Keratinocyte (primary cell): ENCODE results near the gene ANXA2R. TPM values are rescaled to one million over a fixed set of nuclear protein-coding genes. Genes with fewer than 3 reads are reported as not detected.

Source experiments
- DNase-seq: peaks from one replicate; pipeline ENCODE4 v3.0.0-alpha.2; 2011; ENCODE audit warnings: low read depth, missing footprints, low spot score
- FAIRE-seq: peaks from 2 replicates; lab custom pipeline; 2011; peaks lifted over from hg19 to GRCh38; lab: Jason Lieb, UNC
- H2AFZ ChIP-seq: 2 replicates; pipeline ENCODE4 v1.6.0; 2012; ENCODE audit warnings: low read length, control low read depth, inconsistent platforms; ENCODE audit not compliant: control insufficient read depth
- H3K27ac ChIP-seq: 2 replicates; pipeline ENCODE4 v1.5.1; 2011; ENCODE audit warnings: low read length; ENCODE audit not compliant: control insufficient read depth, insufficient read depth
- H3K27me3 ChIP-seq: 3 replicates; pipeline ENCODE4 v1.6.0; 2011; ENCODE audit warnings: low read length; ENCODE audit not compliant: control insufficient read depth, insufficient read depth; ENCODE audit errors: extremely low read depth
- H3K36me3 ChIP-seq, 2 experiments: 2 replicates in 1 of 2; 3 replicates in 1 of 2; pipeline ENCODE4 v1.5.1; 2011; ENCODE audit warnings: low read length in 2 of 2, mild to moderate bottlenecking in 1 of 2; ENCODE audit not compliant: control insufficient read depth in 2 of 2, insufficient read depth in 2 of 2; ENCODE audit errors: extremely low read depth in 1 of 2
- H3K4me1 ChIP-seq: 3 replicates; pipeline ENCODE4 v1.5.1; 2011; ENCODE audit warnings: low read length; ENCODE audit not compliant: control insufficient read depth, insufficient read depth; ENCODE audit errors: extremely low read depth
- H3K4me2 ChIP-seq: 3 replicates; pipeline ENCODE4 v1.6.0; 2011; ENCODE audit warnings: low read depth, low read length; ENCODE audit not compliant: control insufficient read depth, insufficient read depth; ENCODE audit errors: extremely low read depth
- H3K4me3 ChIP-seq, 3 experiments: fragments of 200-600 bp in 1 of 3; sonication (generic) in 1 of 3; 2 replicates in 2 of 3; 3 replicates in 1 of 3; pipeline ENCODE4 v1.5.1; 2011 to 2016; ENCODE audit warnings: low read length in 3 of 3, mild to moderate bottlenecking in 3 of 3, control low read depth in 2 of 3, inconsistent platforms in 1 of 3, low read depth in 1 of 3, mixed read lengths in 1 of 3, mixed run types in 1 of 3, moderate library complexity in 1 of 3; ENCODE audit not compliant: control insufficient read depth in 2 of 3, insufficient read depth in 2 of 3; ENCODE audit errors: extremely low read depth in 1 of 3
- H3K79me2 ChIP-seq: 2 replicates; pipeline ENCODE4 v1.6.0; 2012; ENCODE audit warnings: low read length; ENCODE audit not compliant: control insufficient read depth, insufficient read depth
- H3K9ac ChIP-seq: 3 replicates; pipeline ENCODE4 v1.6.0; 2011; ENCODE audit warnings: low read length; ENCODE audit not compliant: control insufficient read depth, insufficient read depth; ENCODE audit errors: extremely low read depth
- H3K9me1 ChIP-seq: 3 replicates; pipeline ENCODE4 v1.6.0; 2011; ENCODE audit warnings: low read length; ENCODE audit not compliant: control insufficient read depth, insufficient read depth; ENCODE audit errors: extremely low read depth
- H3K9me3 ChIP-seq: 2 replicates; pipeline ENCODE4 v1.5.1; 2012; ENCODE audit warnings: low read depth, low read length; ENCODE audit not compliant: control insufficient read depth
- H4K20me1 ChIP-seq: 3 replicates; pipeline ENCODE4 v1.6.0; 2011; ENCODE audit warnings: low read length; ENCODE audit not compliant: control insufficient read depth, insufficient read depth; ENCODE audit errors: extremely low read depth
- CTCF ChIP-seq, 3 experiments: IDR thresholded peaks in 1 of 3; conservative IDR thresholded peaks in 1 of 3; optimal IDR thresholded peaks in 1 of 3; 2 replicates in 2 of 3; 3 replicates in 1 of 3; pipeline versions ENCODE3 to v1.5.1; 2011; ENCODE audit warnings: low read length in 3 of 3, mild to moderate bottlenecking in 3 of 3, moderate library complexity in 2 of 3, control low read depth in 1 of 3, inconsistent platforms in 1 of 3; ENCODE audit not compliant: insufficient read depth in 2 of 3; ENCODE audit errors: extremely low read depth in 1 of 3
- EZH2 ChIP-seq: IDR thresholded peaks from one replicate; pipeline ENCODE4 v1.6.1; 2012; ENCODE audit warnings: inconsistent platforms, mild to moderate bottlenecking, low read length, moderate library complexity
- dilution Hi-C: fragments of 300-500 bp; cut with MboI; formaldehyde crosslinking; loops from one replicate; pipeline ENCODE4 v1.7.0; 2020; ENCODE audit warnings: low sequenced_read_pairs; ENCODE audit not compliant: extremely low pct_ligation_motif_present
- polyA plus RNA-seq, 5 experiments: library from polyadenylated mRNA; depleted of rRNA in 3 of 5; stranded (reverse) in 3 of 5; stranded (forward) in 1 of 5; unstranded in 1 of 5; fragments of >200 nt; gene quantifications; 1 replicate in 1 of 5; 2 replicates in 3 of 5; 3 replicates in 1 of 5; pipeline versions ENCODE4 v1.2.1 to v1.2.3, GENCODE V29; 2011 to 2012; ENCODE audit warnings: missing spikeins in 2 of 5, low read depth in 1 of 5, low replicate concordance in 1 of 5

The ANXA2R gene
- polyA plus RNA-seq, 1 donor (not counting 4 experiments of a cell fraction or from before 2014, with no cell fraction given): 0.17 TPM

- H3K27ac ChIP-seq: no peak overlapping the region
- FAIRE-seq (no peak), DNase-seq (no peak)
- H3K36me3 ChIP-seq: no peaks in the 10 kb centered on the region
- H3K4me3 ChIP-seq: no peak overlapping the region
- dilution Hi-C loops: no loop called here
- H2AFZ ChIP-seq: no peak overlapping the region
- H3K79me2 ChIP-seq: no peaks in the 10 kb centered on the region
- H3K4me1 ChIP-seq: no peaks in the 10 kb centered on the region
- H3K9ac ChIP-seq: no peak overlapping the region
- H4K20me1 ChIP-seq: no peaks in the 10 kb centered on the region
- H3K9me3 ChIP-seq: no peaks in the 10 kb centered on the region
- H3K27me3 ChIP-seq: no peaks in the 10 kb centered on the region
- H3K4me2 ChIP-seq: no peak overlapping the region
- TF ChIP-seq EZH2 (no peak), CTCF (optimal IDR thresholded peaks at IDR 0.05 in 1 of 3, IDR thresholded peaks at IDR 0.05 in 1 of 3, conservative IDR thresholded peaks at IDR 0.05 in 1 of 3; ENCODE audit: extremely low read depth in 1 of 3, insufficient read depth in 2 of 3, low read length in 3 of 3) (no peak)
- no peaks in the 10 kb centered on the region for H3K9me1 ChIP-seq
These were observed 11.6 kb upstream of the ANXA2R start for GRCh38 chr5:43051684-43052083.

GRCh38 chr5:43050384-43050783 lies 10.3 kb upstream of the ANXA2R start:
- no peak overlapping the region for H2AFZ ChIP-seq
- no peak for FAIRE-seq
- H4K20me1 ChIP-seq: no peaks in the 10 kb centered on the region
- no peak overlapping the region for H3K4me3 ChIP-seq
- TF ChIP-seq EZH2 (no peak), CTCF (optimal IDR thresholded peaks at IDR 0.05 in 1 of 3, IDR thresholded peaks at IDR 0.05 in 1 of 3, conservative IDR thresholded peaks at IDR 0.05 in 1 of 3; ENCODE audit: extremely low read depth in 1 of 3, insufficient read depth in 2 of 3, low read length in 3 of 3) (no peak)
- no peak for DNase-seq
- dilution Hi-C loops: no loop called here
- H3K79me2 ChIP-seq: no peaks in the 10 kb centered on the region
- H3K36me3 ChIP-seq: no peaks in the 10 kb centered on the region
- H3K9me3 ChIP-seq: no peaks in the 10 kb centered on the region
- H3K27ac ChIP-seq: no peak overlapping the region
- no peak overlapping the region for H3K9ac ChIP-seq
- H3K4me2 ChIP-seq: no peak overlapping the region
- H3K4me1 ChIP-seq: no peaks in the 10 kb centered on the region
- H3K27me3 ChIP-seq: no peaks in the 10 kb centered on the region
- H3K9me1 ChIP-seq: no peaks in the 10 kb centered on the region
